ENCODE measurements around the gene ARSB. TPM values are rescaled to one million over a fixed set of nuclear protein-coding genes. Genes with fewer than 3 reads are reported as not detected.

ARSB gene
- total RNA-seq, 2 experiments from 2014 or later = 10.4 to 11.7 TPM

DNA sequence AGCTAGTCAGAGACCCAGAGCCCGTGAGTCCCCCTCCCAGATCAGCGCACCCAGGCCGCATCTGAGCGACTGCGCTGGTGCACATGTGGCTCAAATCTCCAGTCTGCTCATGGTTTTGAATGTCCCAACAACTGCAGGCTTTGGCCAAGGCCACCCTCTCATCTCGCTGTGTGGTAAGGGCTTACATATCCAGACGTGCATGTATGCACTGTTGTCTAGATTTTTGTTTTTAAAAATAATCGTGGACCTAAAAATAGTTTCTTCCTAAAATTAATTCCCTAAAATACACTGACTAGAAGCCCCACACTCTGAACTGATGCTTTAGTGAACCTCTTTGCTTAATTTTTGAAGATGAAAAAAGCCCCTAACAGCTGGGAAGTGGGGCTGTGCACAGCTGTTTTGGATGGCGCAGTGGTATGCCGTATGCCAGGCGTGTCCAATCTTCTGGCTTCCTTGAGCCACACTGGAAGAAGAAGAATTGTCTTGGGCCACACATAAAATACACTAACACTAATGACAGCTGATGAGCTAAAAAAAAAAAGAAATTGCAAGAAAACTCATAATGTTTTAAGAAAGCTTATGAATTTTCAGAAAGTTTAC is 193.5 kb downstream of the ARSB start:
- Mint-ChIP-seq H3K4me3 (no peak overlapping the region), H3K9me3 (peaks cover 2% of the 10 kb centered on the region), H3K36me3 (peaks cover 1% of the 10 kb centered on the region), H3K27ac (no peak overlapping the region), H3K4me1 (peaks cover 10% of the 10 kb centered on the region), H3K27me3 (no peaks in the 10 kb centered on the region)
- DNase-seq = no peak

DNA sequence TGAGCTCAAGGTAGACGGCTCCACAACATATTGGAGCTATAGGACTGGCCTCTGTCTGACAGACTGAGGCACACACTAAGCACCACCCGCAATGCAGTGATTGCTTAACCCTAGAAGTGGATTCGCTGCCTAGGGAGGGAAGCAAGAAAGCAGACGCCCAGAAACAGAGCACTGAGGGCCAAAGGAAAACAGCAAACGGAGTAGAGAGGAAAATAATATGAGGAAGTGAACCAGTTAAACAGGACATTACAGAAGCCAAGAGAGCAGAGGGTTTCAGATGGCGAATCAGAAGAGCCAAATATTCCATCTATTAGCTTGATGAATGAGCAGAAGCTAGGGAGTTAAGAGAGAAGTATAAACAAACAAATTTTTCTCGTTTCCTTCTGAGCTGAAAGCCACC is 197.3 kb downstream of the ARSB start:
- Mint-ChIP-seq H3K27me3 (no peaks in the 10 kb centered on the region), H3K4me1 (no peaks in the 10 kb centered on the region), H3K27ac (no peak overlapping the region), H3K4me3 (no peak overlapping the region), H3K36me3 (peaks cover 6% of the 10 kb centered on the region), H3K9me3 (peaks cover 6% of the 10 kb centered on the region)
- no peak for DNase-seq

DNA sequence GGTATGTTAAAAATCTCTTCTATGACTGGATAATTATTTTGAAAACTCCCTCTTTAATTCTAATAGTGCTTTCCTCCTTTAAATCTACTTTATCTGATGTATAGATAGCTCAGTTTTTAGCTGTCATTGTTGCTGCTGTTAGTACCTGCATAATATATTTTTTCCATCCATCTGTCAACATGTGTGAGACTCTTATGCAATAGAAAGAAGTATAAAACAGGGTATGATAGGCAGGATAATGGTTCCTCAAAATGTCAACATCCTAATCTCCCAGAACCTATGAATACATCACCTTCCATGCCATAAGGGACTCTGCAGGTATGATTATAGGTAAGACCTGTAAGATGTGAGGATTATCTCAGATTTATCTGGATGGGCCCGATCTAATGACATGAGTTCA is 199.7 kb downstream of the ARSB start:
- H3K4me1 Mint-ChIP-seq = no peaks in the 10 kb centered on the region
- H3K9me3 Mint-ChIP-seq = peaks cover 6% of the 10 kb centered on the region
- H3K27ac Mint-ChIP-seq = no peak overlapping the region
- H3K4me3 Mint-ChIP-seq = no peak overlapping the region
- DNase-seq = no peak
- peaks cover 12% of the 10 kb centered on the region for H3K36me3 Mint-ChIP-seq
- H3K27me3 Mint-ChIP-seq = no peaks in the 10 kb centered on the region

DNA sequence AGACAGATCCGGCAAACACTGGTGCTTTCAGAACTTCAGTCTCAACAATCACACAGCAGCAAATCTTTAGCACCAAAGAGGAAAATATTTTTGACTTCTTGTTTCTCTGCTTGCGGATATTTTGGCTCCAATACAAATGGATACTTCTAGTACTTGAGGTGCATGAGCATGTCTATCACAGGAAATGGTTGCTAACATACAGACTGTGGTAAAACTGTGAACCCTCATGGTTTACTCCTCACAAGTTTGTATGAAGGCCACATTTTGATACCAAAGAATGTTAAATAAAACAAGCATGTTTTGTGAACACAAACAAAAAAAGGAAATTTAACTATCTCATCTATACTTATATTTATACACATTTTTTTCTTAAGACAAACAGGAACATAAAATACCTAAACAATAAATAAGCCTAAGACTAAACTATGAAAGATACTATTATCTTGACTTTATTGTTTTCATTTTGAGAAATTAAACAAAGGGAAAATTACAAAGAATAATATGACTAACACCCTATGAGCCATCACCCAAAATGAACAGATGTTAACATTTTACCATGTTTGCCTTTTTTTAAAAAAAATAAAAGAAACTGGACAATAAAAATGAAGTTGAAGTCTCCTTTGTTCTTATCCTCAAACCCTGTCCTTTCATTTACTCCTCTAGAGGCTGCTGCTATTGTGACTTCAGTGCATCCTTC is 201.5 kb downstream of the ARSB start:
- no peaks in the 10 kb centered on the region for H3K4me1 Mint-ChIP-seq
- no peak overlapping the region for H3K27ac Mint-ChIP-seq
- peaks cover 6% of the 10 kb centered on the region for H3K9me3 Mint-ChIP-seq
- DNase-seq = no peak
- H3K27me3 Mint-ChIP-seq = no peaks in the 10 kb centered on the region
- peaks cover 19% of the 10 kb centered on the region for H3K36me3 Mint-ChIP-seq
- no peak overlapping the region for H3K4me3 Mint-ChIP-seq

DNA sequence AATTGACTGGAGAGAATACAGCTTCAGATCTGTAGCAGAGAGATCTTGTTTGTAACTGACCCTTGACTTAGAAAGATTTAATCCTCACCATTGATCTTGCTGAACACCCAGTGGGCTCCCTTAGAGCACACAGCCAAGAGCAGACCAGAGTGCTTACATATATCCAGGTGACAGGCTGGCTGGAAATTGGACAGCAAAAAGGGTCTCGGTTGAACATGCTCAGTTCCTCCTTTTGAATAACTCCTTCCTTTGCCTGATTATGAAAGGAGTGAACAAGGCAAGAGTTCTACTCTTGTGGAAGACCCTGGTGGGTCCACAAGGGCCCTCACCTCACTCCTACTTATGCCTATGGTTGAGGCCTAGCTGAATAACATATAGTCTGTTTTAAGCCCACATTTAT is 202.4 kb downstream of the ARSB start:
- Mint-ChIP-seq H3K9me3 (peaks cover 6% of the 10 kb centered on the region), H3K4me1 (no peaks in the 10 kb centered on the region), H3K36me3 (peaks cover 25% of the 10 kb centered on the region), H3K27me3 (no peaks in the 10 kb centered on the region), H3K4me3 (no peak overlapping the region), H3K27ac (no peak overlapping the region)
- no peak for DNase-seq

DNA sequence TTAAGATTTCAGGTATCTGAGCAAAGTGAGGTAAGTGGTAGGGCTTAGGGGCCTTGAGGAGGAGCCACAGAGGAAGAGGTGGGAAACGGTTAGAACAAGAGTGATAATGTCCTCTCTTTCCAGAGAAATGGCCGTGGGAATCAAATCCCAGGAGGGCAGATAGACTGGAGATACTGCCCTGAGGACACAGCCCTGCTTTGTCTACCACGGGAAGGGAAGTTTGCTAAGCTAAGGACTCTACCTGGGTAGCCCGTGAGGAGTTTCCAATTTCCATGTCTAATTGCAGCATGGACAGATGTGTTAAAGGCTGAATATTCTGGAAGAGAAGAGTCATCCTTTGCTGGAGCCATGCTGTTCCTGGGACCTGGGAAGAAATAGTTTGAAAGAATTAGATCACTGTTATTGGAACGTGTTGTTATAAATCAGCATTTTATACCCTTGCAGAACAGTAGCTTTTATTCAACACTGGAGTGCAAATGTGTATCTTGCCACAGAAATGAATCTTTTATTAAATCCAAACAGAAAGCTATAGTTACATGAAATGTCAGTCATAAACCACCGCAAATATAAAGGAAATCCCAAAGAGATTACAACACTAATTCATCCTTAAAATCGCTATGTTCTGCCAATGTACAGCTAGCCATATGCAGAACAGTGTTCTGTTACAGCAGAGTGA is 203.4 kb downstream of the ARSB start:
- peaks cover under 1% of the 10 kb centered on the region for H3K4me1 Mint-ChIP-seq
- peaks cover 5% of the 10 kb centered on the region for H3K9me3 Mint-ChIP-seq
- H3K27me3 Mint-ChIP-seq = no peaks in the 10 kb centered on the region
- H3K4me3 Mint-ChIP-seq = no peak overlapping the region
- no peak overlapping the region for H3K27ac Mint-ChIP-seq
- DNase-seq = no peak
- peaks cover 25% of the 10 kb centered on the region for H3K36me3 Mint-ChIP-seq

DNA sequence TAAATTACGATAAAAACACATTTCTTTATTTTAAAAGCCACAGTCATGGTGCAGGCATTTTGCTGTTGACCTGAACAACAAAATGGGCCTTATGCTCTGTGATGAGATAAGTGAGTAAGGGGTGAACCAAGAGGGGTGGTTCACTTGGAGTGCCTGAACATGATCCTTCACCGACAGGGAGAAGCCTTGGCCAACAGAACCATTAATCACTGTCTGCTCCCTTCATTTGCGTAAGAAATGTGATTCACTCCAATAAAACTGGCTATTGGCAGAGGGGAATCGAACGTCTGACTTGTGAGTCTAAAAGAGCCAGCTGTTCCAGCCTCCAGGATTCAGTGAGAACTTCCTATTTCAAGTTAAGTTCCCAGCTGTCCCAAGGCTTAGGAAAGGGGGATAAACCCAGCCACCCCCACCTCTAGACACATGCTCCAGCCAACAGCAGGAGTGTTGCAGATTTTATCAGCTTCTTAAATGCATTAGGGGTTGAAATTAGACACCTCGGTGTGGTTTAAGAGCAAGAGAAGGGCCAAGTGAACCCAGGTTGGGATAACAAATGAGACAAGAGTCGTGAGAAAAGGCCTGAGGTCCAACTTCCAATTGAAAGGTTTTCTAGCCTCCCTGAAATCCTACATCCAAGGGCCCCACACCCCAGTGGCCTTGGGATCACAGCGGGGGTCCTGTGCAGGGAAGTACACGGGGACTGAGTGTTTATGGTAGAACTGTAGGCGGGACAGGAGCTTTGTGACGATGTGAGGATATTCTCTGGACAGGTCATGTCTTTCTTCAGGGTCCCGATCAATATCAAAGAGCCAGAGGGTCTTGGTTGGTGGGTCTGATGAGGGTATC is 205.1 kb downstream of the ARSB start:
- no peak overlapping the region for H3K27ac Mint-ChIP-seq
- H3K27me3 Mint-ChIP-seq = no peaks in the 10 kb centered on the region
- H3K4me1 Mint-ChIP-seq = peaks cover 6% of the 10 kb centered on the region
- no peaks in the 10 kb centered on the region for H3K9me3 Mint-ChIP-seq
- H3K36me3 Mint-ChIP-seq = peaks cover 23% of the 10 kb centered on the region
- H3K4me3 Mint-ChIP-seq = no peak overlapping the region
- no peak for DNase-seq

DNA sequence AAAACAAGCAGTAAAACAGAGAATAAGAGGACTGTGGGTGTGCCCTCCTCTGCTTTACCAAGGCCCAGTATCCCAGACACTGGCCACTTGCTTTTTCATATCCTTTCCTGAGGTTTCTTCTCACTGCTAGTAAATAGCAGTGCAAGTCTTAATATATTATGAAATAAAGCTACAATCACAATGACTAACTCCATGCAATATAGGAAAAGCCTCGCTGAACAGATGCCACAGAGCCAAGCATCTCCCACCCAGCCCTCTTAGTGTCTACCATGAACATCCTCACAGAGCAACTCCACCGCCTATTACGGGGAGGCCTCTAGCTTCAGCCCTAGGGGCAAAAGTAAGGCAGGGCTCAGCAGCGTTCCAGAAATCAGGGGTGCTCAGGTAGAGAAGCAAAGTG is 205.8 kb downstream of the ARSB start:
- H3K27me3 Mint-ChIP-seq = no peaks in the 10 kb centered on the region
- H3K4me1 Mint-ChIP-seq = peaks cover 6% of the 10 kb centered on the region
- no peaks in the 10 kb centered on the region for H3K9me3 Mint-ChIP-seq
- DNase-seq = no peak
- H3K36me3 Mint-ChIP-seq = peaks cover 24% of the 10 kb centered on the region
- no peak overlapping the region for H3K4me3 Mint-ChIP-seq
- no peak overlapping the region for H3K27ac Mint-ChIP-seq

DNA sequence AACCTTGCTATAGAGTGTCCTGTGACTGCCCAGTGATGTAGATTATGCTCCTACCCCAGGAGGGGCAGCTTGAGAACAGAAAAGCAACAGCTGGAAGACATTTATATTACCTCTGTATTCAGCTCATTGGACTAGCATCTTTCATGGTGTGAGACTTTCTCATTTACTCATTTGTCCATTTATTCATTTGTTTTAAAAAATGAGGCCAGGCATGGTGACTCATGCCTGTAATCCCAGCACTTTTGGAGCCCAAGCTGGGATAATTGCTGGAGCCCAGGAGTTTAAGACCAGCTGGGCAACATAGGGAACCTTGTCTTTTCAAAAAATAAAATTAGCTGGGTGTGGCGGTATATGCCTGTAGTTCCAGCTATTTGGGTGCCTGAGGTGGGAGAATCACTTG is 206.6 kb downstream of the ARSB start:
- Mint-ChIP-seq H3K4me3 (no peak overlapping the region), H3K4me1 (peaks cover 6% of the 10 kb centered on the region), H3K9me3 (no peaks in the 10 kb centered on the region), H3K27ac (no peak overlapping the region), H3K27me3 (no peaks in the 10 kb centered on the region), H3K36me3 (peaks cover 25% of the 10 kb centered on the region)
- DNase-seq = no peak

DNA sequence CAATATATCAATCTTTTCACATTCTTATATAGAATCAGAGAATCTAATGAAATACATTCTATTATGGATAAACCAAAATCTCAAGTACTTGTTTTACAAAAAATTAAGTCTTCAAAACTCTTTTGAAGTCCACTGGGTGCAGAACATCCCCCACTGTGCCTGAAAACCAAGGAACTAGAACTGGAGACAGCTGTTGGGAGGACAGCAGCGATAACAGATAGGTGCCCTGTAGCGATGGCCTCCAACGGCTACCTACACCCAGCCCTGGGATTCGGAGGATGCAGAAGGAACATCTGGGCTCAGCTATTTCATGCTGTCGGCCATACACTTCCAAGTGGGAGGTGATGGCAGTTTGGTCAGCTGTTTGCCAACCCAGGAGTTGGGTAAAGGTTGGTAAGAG is 207.2 kb downstream of the ARSB start:
- Mint-ChIP-seq H3K4me1 (peaks cover 6% of the 10 kb centered on the region), H3K4me3 (no peak overlapping the region), H3K27me3 (no peaks in the 10 kb centered on the region), H3K9me3 (no peaks in the 10 kb centered on the region), H3K36me3 (peaks cover 27% of the 10 kb centered on the region), H3K27ac (no peak overlapping the region)
- no peak for DNase-seq

DNA sequence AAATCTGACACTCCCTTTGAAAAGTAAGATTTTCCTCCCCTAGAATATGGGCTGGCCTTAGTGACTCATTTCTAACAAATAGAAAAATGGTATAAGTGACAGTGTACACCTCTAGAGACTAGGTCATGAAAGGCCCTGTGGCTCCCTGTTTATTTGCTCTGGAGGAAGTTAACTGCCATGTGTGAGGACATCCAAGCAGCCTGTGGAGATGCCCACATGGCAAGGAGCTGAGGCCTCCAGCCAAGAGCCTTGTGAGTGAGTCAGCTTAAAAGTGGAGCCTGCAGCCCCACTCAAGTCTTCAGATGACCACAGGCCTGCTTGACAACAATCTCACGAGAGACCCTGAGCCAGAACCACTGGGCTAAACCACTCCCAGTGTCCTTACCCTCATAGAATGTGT is 208.5 kb downstream of the ARSB start:
- H3K4me3 Mint-ChIP-seq = no peak overlapping the region
- peaks cover 9% of the 10 kb centered on the region for H3K4me1 Mint-ChIP-seq
- no peaks in the 10 kb centered on the region for H3K27me3 Mint-ChIP-seq
- no peak overlapping the region for H3K27ac Mint-ChIP-seq
- no peaks in the 10 kb centered on the region for H3K9me3 Mint-ChIP-seq
- H3K36me3 Mint-ChIP-seq = peaks cover 27% of the 10 kb centered on the region
- DNase-seq = no peak

DNA sequence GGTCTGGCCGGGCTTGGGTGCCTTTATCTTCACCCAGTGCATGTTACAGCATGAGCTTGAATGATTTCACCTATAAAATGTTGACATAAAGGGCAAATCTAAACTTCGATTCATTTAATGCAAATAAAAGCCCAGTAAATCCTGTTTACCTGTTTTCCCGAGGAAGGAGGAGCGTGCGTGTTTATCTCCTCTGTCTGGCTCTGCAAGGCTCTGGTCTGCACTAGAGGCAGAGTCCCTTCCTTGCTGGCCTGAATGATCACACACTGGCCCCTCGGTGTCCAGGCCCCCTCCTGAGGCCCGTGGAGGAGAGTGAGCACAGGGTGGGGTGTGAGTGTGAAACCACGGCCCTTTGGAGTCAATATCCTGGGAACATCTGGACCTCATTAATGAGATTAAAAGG is 211.5 kb downstream of the ARSB start:
- Mint-ChIP-seq H3K9me3 (no peaks in the 10 kb centered on the region), H3K27me3 (no peaks in the 10 kb centered on the region), H3K4me1 (peaks cover 13% of the 10 kb centered on the region), H3K27ac (no peak overlapping the region), H3K4me3 (no peak overlapping the region), H3K36me3 (peaks cover 12% of the 10 kb centered on the region)
- DNase-seq = no peak

DNA sequence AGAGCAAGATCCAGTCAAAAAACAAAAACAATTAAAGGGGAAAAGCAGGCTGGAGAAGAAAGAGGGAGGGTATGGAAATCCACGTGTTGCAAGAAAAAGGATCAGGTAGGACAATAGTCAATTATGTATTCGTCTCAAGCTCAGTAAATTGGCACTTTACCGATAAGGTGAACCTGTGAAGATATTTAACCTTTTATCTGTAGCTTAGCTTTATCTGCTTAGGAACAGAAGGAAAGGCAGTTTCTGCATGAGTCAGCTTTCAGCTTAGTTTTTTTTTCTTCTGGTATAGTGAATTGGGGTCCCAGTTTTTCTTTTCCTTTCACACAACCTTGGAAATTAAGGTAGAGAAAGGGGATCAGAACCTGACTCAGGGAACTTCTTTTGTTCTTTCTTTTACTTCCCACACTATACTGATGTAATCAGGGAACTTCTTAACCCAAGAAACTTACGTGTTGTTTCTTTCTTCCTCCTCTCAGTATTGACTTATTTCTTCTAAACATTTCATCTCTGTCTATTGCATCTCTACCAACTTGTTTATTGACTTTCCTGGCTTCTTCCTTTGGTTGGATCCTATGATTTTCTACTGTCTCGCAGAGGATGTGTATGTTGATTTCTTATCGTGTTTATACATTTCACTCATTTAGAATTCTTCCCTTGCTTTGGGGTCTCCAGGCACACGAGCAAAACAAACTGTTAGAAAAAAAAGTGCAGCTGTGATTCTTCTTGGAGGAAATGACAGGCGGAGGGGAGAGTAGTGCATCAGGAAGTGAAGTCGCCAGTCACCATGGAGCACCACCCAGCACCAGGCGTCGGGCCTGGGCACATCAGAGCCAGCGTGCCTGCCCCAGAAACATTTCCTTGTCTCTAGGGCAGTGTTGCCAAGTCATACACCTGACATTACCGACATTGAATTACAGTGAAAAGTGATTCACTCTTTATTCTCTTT is 213.6 kb downstream of the ARSB start:
- H3K4me1 Mint-ChIP-seq = peaks cover 10% of the 10 kb centered on the region
- no peak overlapping the region for H3K4me3 Mint-ChIP-seq
- no peak overlapping the region for H3K27ac Mint-ChIP-seq
- H3K36me3 Mint-ChIP-seq = peaks cover 5% of the 10 kb centered on the region
- no peaks in the 10 kb centered on the region for H3K9me3 Mint-ChIP-seq
- no peaks in the 10 kb centered on the region for H3K27me3 Mint-ChIP-seq
- no peak for DNase-seq

DNA sequence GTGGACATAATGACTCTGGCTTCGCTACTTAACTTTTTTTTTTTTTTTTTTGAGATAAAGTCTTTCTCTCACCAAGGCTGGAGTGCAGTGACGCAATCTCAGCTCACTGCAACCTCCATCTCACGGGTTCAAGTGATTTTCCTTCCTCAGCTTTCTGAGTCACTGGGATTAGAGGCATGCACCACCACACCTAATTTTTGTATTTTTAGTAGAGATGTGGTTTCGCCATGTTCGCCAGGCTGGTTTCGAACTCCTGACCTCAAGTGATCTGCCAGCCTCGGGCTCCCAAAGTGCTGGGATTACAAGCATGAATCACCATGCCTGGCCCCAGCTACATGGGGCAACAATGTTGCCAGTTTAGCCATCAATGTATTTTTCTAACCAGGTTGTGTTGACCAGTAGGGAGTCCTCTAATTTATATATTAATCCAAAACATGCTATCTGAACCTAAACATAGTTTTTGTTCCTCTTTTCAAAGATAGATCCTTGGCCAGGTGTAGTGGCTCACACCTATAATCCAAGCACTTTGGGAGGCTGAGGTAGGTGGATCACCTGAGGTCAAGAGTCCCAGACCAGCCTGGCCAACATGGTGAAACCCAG is 216.2 kb downstream of the ARSB start:
- no peak for DNase-seq
- Mint-ChIP-seq H3K4me3 (no peak overlapping the region), H3K9me3 (no peaks in the 10 kb centered on the region), H3K27ac (no peak overlapping the region), H3K27me3 (peaks cover 4% of the 10 kb centered on the region), H3K36me3 (peaks cover 5% of the 10 kb centered on the region), H3K4me1 (peaks cover 7% of the 10 kb centered on the region)

Data from activated naive CD8-positive, alpha-beta T cell treated with anti-CD3 and anti-CD28 coated beads for 36 hours (primary cell).